22Rv1 (cell line): ENCODE data around the gene NPAS2.

Source experiments
- H3K27ac ChIP-seq: fragments of 450-650 bp; 2 replicates; pipeline ENCODE4 v1.5.1; 2017
- ZFX ChIP-seq: fragments of 450-650 bp; IDR thresholded peaks from 2 replicates; pipeline ENCODE4 v1.6.1; 2017; ENCODE audit warnings: antibody characterized with exemption, borderline replicate concordance
- TF ChIP-seq, protein P1 (sequence below): fragments of 450-650 bp; IDR thresholded peaks from 2 replicates; pipeline ENCODE4 v1.5.1; 2017; ENCODE audit warnings: mild to moderate bottlenecking

NPAS2 gene

DNA sequence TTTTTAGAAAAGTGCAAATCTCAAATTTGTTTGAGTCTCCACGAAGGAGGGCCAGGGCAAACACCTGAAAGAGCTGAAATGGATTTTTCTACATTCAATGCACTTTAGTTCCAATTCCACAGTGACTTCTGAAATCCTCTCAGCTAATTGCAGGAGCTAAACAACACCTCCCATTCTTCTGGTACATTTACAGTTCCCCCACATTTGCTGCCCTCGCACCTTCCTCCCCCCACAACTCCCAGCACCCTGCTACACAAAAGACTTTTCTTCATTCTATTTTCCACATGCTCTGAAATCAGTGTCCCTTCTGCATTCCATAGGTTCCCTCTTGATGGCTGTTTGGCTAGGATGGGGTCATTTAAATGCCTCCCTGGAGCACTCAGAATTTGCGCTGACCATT is 5.9 kb upstream of the NPAS2 start:
- H3K27ac ChIP-seq, result no peak overlapping the region

DNA sequence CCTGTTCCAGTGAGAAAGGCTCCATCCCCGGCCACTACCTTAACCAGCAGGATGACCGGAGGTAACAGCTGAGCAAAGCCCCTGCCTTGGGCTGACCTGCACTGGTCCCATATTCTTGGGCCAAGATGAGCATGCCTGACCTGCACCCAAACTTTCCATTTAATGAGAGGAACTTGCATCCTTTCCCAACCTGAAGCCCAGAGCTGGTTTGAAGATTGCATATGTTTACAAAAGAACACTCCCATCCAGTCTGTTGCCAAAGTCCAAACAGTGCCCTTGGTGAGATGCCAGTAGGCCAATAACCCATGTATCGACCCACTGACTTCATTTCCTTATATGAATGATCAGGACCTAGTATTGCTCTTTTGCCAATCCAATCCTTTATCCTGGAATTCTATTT is 5.5 kb upstream of the NPAS2 start:
- no peak for TF ChIP-seq ZFX
- TF ChIP-seq, protein P1, sequence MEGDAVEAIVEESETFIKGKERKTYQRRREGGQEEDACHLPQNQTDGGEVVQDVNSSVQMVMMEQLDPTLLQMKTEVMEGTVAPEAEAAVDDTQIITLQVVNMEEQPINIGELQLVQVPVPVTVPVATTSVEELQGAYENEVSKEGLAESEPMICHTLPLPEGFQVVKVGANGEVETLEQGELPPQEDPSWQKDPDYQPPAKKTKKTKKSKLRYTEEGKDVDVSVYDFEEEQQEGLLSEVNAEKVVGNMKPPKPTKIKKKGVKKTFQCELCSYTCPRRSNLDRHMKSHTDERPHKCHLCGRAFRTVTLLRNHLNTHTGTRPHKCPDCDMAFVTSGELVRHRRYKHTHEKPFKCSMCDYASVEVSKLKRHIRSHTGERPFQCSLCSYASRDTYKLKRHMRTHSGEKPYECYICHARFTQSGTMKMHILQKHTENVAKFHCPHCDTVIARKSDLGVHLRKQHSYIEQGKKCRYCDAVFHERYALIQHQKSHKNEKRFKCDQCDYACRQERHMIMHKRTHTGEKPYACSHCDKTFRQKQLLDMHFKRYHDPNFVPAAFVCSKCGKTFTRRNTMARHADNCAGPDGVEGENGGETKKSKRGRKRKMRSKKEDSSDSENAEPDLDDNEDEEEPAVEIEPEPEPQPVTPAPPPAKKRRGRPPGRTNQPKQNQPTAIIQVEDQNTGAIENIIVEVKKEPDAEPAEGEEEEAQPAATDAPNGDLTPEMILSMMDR, result no peak
- H3K27ac ChIP-seq, result no peak overlapping the region

More for the DNA sequence above, 5.9 kb upstream of the NPAS2 start:
- TF ChIP-seq, protein P1, result no peak
- no peak for TF ChIP-seq ZFX

DNA sequence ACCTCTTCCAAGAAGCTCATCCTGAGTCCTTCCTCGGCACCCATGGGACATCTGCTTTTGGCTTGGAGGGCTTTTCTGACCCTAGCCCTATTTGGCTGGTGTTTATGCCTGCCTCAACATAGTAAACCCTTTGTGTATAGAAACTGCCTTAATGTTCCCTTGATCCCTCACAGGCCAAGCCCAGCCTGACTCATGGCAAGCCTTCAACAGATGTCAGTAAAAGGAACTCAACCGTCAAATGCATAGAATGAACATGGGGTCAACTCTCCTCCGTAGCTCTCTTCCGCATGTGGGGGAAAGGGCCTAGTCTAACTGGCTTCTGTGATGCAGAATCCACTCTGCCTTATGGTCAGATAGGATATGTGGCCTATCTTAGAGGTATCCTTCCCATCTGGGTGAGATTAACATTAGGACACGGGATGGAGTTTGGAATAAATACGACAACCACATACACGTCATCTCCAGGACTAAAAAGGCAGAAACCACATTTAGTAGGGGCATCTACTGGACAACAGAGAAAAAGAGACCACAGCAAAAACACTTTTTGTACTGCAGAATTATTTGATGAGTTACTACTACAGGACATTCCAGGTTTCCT is 2.5 kb upstream of the NPAS2 start:
- TF ChIP-seq, protein P1, result no peak
- TF ChIP-seq ZFX, result no peak
- H3K27ac ChIP-seq, result no peak overlapping the region

DNA sequence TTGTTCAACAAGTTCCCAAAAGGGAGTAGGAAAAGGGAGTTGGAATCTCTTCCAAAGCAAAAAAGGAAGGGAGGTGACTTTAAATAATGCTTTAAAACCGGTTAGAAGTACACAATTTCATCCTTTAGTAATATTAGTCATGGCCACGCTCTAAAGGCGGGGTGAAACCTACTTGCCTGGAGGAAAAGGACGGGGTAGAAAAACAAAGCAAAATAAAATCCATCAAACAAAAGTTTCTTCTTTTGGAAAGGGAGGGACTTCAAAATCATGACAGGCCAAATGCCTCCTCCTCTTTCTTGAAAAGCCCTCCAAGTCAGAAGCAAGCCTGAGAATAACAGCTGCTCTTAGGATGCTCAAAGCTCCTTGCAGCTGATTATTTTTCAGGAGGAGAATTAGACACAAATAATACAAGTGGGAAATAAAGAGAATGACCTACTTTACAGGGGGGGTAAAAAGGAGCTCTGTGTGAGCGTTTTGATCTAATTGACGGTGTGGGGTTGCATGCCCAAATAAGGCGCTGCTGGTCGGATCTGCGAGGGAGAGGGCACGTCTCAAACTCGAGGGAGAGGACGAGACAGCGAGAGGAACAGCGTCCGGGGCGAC is 1.8 kb upstream of the NPAS2 start:
- no peak for TF ChIP-seq ZFX
- TF ChIP-seq, protein P1, result no peak
- H3K27ac ChIP-seq, result peak overlapping the region; percentile 50

DNA sequence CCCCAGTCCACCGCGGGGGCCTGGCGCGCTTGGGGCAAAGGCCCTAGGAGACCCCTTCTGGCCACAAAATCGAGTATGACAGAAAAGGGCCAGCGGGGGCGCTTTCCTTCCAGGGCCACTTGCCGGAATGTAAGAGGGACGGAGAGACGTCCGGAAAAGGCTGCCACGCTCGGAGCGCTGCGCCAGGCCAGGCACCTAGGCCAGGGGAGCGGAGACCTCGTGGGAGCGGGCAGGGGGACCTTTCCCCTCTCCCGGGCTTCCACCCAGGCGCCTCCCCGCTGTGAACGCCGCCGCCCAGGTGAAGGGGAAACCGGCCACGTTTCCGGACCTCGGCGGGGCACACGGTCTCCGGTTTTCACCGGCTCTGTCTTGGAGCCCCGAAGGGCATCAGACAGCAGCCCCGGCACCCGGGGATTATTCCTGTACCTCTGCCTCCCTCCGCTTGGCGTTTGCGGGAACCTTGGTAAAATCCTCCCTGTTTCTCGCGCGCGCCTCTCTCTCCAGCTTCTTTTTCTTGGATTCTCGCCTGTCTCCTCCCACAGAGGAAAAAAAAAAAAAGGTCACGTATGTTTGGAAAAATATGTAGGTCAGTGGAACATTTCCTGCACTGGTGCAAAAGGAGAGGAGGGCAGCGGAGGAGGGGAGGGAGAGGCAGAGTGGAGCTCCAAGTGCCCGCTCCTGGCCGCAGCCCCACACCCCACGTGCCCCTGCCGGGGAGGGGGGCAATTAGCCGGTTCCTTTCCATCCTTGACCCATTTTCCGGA is 1.2 kb upstream of the NPAS2 start:
- TF ChIP-seq, protein P1, result peak; percentile 67
- no peak for TF ChIP-seq ZFX
- peak overlapping the region; percentile 50 for H3K27ac ChIP-seq

DNA sequence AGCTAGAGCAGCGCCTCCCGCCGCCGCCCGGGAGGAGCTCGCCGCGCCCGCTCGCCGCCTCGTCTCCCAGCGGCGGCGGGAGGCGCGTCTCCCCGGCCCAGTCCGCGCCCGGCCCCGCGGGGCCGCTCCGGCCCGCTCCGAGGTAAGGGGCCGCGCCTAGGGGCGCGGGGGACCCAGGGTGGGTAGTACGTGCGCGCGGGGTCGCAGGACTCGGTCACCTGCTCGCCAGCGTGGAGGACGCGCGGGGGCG is 259 bp downstream of the NPAS2 start:
- TF ChIP-seq, protein P1, result no peak
- TF ChIP-seq ZFX, result no peak
- peak overlapping the region; percentile 50; the same call in 1 of the 2 replicates for H3K27ac ChIP-seq

DNA sequence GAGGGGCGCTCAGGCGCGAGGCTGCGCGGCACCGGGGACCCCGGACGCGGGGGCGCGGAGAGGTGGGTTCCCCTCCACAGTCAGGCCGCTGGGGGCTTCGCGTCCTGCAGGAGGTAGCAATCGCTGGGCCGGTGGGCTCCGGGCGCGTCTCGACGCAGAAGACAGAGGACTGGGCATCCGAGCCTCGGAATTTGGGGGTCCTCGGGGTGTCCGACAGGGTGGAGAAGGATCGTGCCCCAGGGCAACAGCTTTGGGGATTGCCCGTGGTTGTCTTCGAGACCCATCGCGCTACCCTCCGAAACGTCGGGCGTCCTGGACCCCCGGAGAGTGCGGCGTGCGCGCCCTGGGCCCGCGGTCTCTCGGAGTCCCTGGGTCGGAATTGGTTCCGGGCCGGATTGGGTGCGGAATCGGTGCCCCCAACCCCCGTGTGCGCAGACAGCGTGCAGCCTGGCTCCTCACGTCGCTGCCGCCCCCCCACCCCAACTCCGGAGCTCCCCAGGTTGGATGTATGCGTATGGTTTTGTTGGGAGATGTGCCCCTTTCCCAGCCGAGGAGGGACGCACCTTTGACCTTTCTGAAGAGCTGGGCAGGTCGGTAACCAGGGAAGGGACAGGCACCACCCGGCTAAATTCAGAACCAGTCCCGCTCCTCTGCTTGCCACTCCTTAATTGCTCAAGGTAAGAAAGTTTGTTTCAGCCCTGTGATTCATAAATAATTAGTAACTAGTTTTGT is 750 bp downstream of the NPAS2 start:
- TF ChIP-seq, protein P1, result no peak
- no peak for TF ChIP-seq ZFX
- no peak overlapping the region for H3K27ac ChIP-seq
